OCI-LY1 (cell line): ENCODE results near the gene MARK1.

Source experiments
- H2AFZ ChIP-seq: fragments of 200-600 bp; sonication (generic), shearing (Covaris generic); 2 replicates; pipeline ENCODE4 v1.6.0; 2014; ENCODE audit warnings: antibody characterized with exemption, mild to moderate bottlenecking, low read length
- H3F3A ChIP-seq: fragments of 200-600 bp; sonication (generic), shearing (Covaris generic); 2 replicates; pipeline ENCODE4 v1.6.0; 2014; ENCODE audit warnings: mild to moderate bottlenecking, antibody characterized with exemption, low read length, moderate library complexity; ENCODE audit not compliant: insufficient read depth
- H3K27ac ChIP-seq: fragments of 200-600 bp; sonication (generic); 2 replicates; pipeline ENCODE4 v1.5.1; 2014; ENCODE audit warnings: low read length, mixed run types, mild to moderate bottlenecking, low read depth; ENCODE audit not compliant: poor library complexity, severe bottlenecking
- H3K27me3 ChIP-seq: fragments of 200-600 bp; sonication (generic); 2 replicates; pipeline ENCODE4 v1.6.0; 2014; ENCODE audit warnings: antibody characterized with exemption, mild to moderate bottlenecking, low read length, moderate library complexity; ENCODE audit not compliant: insufficient read depth
- H3K36me3 ChIP-seq: fragments of 200-600 bp; sonication (generic); 2 replicates; pipeline ENCODE4 v1.6.1; 2014; ENCODE audit warnings: mild to moderate bottlenecking, antibody characterized with exemption, low read length, moderate library complexity, mixed read lengths; ENCODE audit not compliant: insufficient read depth
- H3K4me1 ChIP-seq: fragments of 200-600 bp; sonication (generic); 2 replicates; pipeline ENCODE4 v1.5.1; 2014; ENCODE audit warnings: mild to moderate bottlenecking, low read length, moderate library complexity; ENCODE audit not compliant: insufficient read depth, severe bottlenecking
- H3K4me2 ChIP-seq: fragments of 200-600 bp; sonication (generic), shearing (Covaris generic); 2 replicates; pipeline ENCODE4 v1.6.1; 2014; ENCODE audit warnings: low read length
- H3K4me3 ChIP-seq: fragments of 200-600 bp; sonication (generic); 2 replicates; pipeline ENCODE4 v1.5.1; 2014; ENCODE audit warnings: low read length, low read depth, mild to moderate bottlenecking, mixed read lengths; ENCODE audit not compliant: poor library complexity, severe bottlenecking
- H3K79me2 ChIP-seq: fragments of 200-600 bp; shearing (Covaris generic); 2 replicates; pipeline ENCODE4 v1.6.1; 2016; ENCODE audit warnings: mixed run types, low read length, mixed read lengths; ENCODE audit not compliant: insufficient read depth
- H3K9ac ChIP-seq: fragments of 200-600 bp; sonication (generic), shearing (Covaris generic); 2 replicates; pipeline ENCODE4 v1.6.1; 2014; ENCODE audit warnings: mild to moderate bottlenecking, low read length, mixed read lengths
- H3K9me2 ChIP-seq: fragments of 200-600 bp; sonication (generic), shearing (Covaris generic); 2 replicates; pipeline ENCODE4 v1.6.1; 2014; ENCODE audit warnings: low read depth, mild to moderate bottlenecking, low read length, mixed read lengths
- H3K9me3 ChIP-seq: fragments of 200-600 bp; shearing (Covaris generic); 2 replicates; pipeline ENCODE4 v1.6.1; 2014; ENCODE audit warnings: low read length, mixed read lengths
- H4K20me1 ChIP-seq: fragments of 200-600 bp; sonication (generic), shearing (Covaris generic); 2 replicates; pipeline ENCODE4 v1.6.0; 2016; ENCODE audit warnings: mild to moderate bottlenecking, low read length; ENCODE audit not compliant: insufficient read depth
- CTCF ChIP-seq: fragments of 200-600 bp; sonication (generic), shearing (Covaris generic); IDR thresholded peaks from 2 replicates; pipeline ENCODE4 v1.5.1; 2017; ENCODE audit warnings: mild to moderate bottlenecking, antibody characterized with exemption, low read length, moderate library complexity, mixed read lengths
- EZH2 ChIP-seq: fragments of 200-600 bp; sonication (generic), shearing (Covaris generic); IDR thresholded peaks from 2 replicates; pipeline ENCODE4 v1.8.0; 2017; ENCODE audit warnings: borderline replicate concordance, mixed run types, mild to moderate bottlenecking, antibody characterized with exemption, low read length, moderate library complexity, mixed read lengths

MARK1 gene

GRCh38 chr1:220552672-220553260 lies 24.8 kb downstream of the MARK1 start:
- Histone ChIP-seq H3K27ac (no peak overlapping the region), H4K20me1 (no peaks in the 10 kb centered on the region), H3F3A (no peaks in the 10 kb centered on the region), H3K79me2 (no peaks in the 10 kb centered on the region), H3K27me3 (no peaks in the 10 kb centered on the region), H2AFZ (no peak overlapping the region), H3K9me3 (no peaks in the 10 kb centered on the region), H3K36me3 (no peaks in the 10 kb centered on the region), H3K9me2 (no peaks in the 10 kb centered on the region), H3K4me3 (no peak overlapping the region), H3K4me2 (no peak overlapping the region), H3K9ac (no peak overlapping the region), H3K4me1 (no peaks in the 10 kb centered on the region)
- no peak for TF ChIP-seq EZH2
- TF ChIP-seq CTCF, result no peak

DNA sequence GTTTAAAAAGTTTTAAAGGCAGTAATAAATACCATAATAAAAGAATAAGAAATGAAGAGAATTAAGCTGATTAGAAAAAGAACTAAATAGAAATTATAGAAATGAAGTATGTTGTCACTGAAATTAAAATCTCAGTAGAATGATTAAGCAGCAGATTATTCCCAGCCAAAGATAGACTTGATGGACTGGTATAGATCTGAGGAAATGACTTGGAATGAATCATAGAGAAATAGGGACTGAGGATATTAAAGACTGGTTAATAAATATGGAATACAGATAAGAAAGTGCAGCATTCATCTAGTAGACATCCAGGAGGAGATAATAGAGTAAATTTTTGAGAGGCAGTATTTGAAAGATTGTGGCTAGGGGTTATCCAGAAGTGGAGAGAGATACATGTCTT lies 28.7 kb downstream of the MARK1 start:
- H3K4me3 ChIP-seq, result no peak overlapping the region

DNA sequence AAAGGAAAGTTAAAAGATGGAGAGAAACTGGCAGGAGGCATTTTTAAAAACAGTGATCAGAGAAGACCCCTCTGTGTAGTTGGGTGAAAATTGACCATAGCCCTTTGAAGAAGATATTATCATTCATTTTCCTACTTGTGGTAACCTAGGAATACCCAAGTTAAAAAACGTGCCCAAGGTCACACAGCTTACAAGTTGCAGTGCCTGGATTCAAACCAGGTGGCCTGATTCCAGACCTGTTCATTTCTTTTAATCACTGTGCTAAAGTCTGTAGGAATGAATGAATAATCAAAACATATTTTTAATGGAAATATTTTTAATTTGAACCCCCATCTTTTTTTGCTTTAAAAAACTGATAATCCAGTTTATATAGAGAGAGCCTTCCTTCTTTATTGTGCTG lies 35.6 kb downstream of the MARK1 start:
- H3K79me2 ChIP-seq, result no peaks in the 10 kb centered on the region
- H4K20me1 ChIP-seq, result no peaks in the 10 kb centered on the region
- no peak overlapping the region for H3K9ac ChIP-seq
- no peaks in the 10 kb centered on the region for H3K27me3 ChIP-seq
- H3K4me2 ChIP-seq, result no peak overlapping the region
- H3K9me3 ChIP-seq, result no peaks in the 10 kb centered on the region
- H3K4me1 ChIP-seq, result no peaks in the 10 kb centered on the region
- H3K27ac ChIP-seq, result no peak overlapping the region
- TF ChIP-seq CTCF, result no peak
- no peak for TF ChIP-seq EZH2
- no peaks in the 10 kb centered on the region for H3K9me2 ChIP-seq
- no peaks in the 10 kb centered on the region for H3K36me3 ChIP-seq
- no peak overlapping the region for H2AFZ ChIP-seq
- H3K4me3 ChIP-seq, result no peak overlapping the region
- no peaks in the 10 kb centered on the region for H3F3A ChIP-seq

More for the DNA sequence above, 28.7 kb downstream of the MARK1 start:
- Histone ChIP-seq H3K4me2 (no peak overlapping the region), H3F3A (no peaks in the 10 kb centered on the region), H2AFZ (no peak overlapping the region), H3K9ac (no peak overlapping the region), H3K79me2 (no peaks in the 10 kb centered on the region), H3K36me3 (no peaks in the 10 kb centered on the region), H3K4me1 (no peaks in the 10 kb centered on the region), H3K9me2 (no peaks in the 10 kb centered on the region), H3K9me3 (no peaks in the 10 kb centered on the region), H3K27ac (no peak overlapping the region), H4K20me1 (no peaks in the 10 kb centered on the region), H3K27me3 (no peaks in the 10 kb centered on the region)
- no peak for TF ChIP-seq EZH2
- no peak for TF ChIP-seq CTCF
